UCSD-AML1 (cell line): Measurements from ENCODE around the gene MAPRE3.
A peak's percentile ranks its signal among the peaks of the same experiment; 100 is the strongest.
"Not testable (repeated sequence)": the region's sequence is repeated elsewhere in the genome, so short reads cannot be mapped to it uniquely, and the experiment has no call there.

ENCODE experiments used
- DNase-seq: peaks from one replicate; lab custom pipeline; 2025; ENCODE audit not compliant: unreplicated experiment; lab: John Stamatoyannopoulos, UW

Gene MAPRE3

GRCh38 chr2:27067385-27067784 lies 96.9 kb downstream of the MAPRE3 start:
- DNase-seq = no peak

- no peak for DNase-seq
Observed at GRCh38 chr2:27069436-27069835, 99.0 kb downstream of the MAPRE3 start.

DNA sequence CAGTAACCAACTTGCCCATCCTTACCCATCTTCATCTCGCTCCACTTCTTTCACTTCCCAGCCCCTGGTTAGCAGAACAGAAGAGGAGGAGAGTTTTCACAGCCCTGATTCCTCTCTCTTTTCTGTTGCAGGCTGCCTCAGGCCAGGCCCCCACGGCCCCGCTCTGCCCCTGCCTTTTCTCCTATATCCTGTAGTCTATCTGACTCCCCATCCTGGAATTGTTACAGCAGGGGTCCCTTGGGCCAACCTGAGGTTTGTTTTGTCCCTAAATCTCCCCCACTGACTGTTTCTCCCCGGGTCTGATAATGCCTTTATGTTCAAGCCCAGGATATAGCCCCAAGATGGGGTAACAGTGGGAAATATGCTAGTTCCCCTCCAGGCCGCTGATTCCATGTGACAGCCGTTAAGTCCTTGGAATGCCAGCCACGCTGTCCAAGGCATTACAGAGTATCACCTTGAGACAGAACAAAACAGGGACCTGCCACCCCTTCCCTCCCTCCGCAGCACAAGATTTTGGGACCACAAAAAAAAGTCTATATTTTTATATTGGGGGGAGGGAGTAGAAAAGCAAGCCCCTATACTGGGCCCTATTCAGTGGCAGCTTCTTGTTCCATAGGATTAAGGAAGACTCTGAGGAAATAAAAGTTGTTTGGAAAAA lies 99.7 kb downstream of the MAPRE3 start:
- DNase-seq = no peak

GRCh38 chr2:27070653-27071276 lies 100.3 kb downstream of the MAPRE3 start:
- no peak for DNase-seq

DNA sequence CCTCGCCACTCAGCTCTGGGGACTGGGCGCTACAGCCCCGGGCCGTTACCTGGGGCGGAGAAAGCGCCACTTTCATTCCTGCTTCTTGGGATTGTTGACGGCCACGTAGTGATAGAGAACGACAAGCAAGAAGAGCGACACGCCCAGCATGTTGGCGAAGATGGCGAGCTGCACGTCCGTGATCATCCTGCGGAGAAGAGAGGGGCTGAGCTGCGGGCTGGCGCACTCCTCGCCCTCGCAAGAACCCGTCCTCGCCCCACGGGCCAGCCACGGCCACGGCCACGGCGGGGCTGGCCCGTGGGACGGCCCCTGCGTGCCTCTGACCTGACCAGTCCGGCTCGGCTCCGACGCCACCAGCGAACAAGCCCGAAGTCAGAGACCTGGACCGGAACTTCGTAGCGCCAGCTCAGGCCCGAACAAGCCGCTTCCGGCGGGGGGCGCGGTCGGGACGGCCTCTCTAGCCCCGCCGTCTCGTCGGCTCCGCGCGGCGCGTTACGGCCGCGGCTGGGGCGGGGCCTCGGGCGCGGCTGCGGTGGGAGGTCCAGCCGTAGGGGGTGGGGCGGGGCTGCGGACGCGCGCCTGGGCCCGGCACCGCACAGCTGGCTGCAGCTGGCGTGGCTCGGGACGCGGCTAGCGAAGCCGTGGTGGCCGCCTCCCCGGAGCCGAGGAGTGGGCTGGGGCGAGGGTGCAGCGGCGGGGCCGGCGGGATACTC lies 101.0 kb downstream of the MAPRE3 start, which contains the start of gene OST4:
Gene OST4 (minus strand): TSS at position 378 of the 713 bp plus-strand sequence.
- peak; percentile 96 for DNase-seq

GRCh38 chr2:27071990-27072830 lies 101.8 kb downstream of the MAPRE3 start:
- peak; percentile 73 for DNase-seq

GRCh38 chr2:27072920-27073319 lies 102.5 kb downstream of the MAPRE3 start:
- no peak for DNase-seq

DNA sequence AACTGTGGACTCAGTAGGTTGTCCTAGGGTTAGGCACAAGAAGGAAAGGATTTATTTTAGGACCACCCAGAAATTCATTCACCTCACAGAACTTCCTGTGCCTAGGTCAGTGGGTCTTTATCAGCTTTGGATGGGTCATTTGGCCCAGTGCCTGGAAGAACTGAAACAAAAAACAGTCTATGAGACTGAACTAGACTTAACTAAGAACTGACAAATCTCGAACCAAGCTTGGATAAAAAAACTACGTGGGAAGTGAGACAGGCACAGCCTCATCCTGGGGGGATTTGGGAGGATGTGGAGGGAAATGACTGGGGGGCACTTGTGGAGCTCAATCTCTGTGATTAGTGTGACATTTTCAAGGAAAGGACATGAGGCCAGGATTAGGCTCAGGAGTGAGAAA lies 103.3 kb downstream of the MAPRE3 start:
- no peak for DNase-seq

GRCh38 chr2:27074738-27075565 lies 104.5 kb downstream of the MAPRE3 start:
- DNase-seq = peak; percentile 73

GRCh38 chr2:27075566-27075871 lies 105.1 kb downstream of the MAPRE3 start:
- not testable (repeated sequence) for DNase-seq

- no peak for DNase-seq
Observed at GRCh38 chr2:27076323-27076722, 105.9 kb downstream of the MAPRE3 start.
